Embryonic facial prominence (tissue), 1 donor: ENCODE measurements around the gene FHL2.
"Not testable (repeated sequence)": the region's sequence is repeated elsewhere in the genome, so short reads cannot be mapped to it uniquely, and the experiment has no call there.

Experiments
- DNase-seq: peaks from one replicate; pipeline ENCODE4 v3.0.0-alpha.2; 2016; ENCODE audit errors: extremely low spot score

Gene FHL2

GRCh38 chr2:105339414-105339813 lies 59.4 kb downstream of the FHL2 start:
- DNase-seq = no peak

- DNase-seq = no peak
Measured at GRCh38 chr2:105338020-105338385, 60.8 kb downstream of the FHL2 start.

- DNase-seq = peak; percentile 90
Measured at GRCh38 chr2:105337122-105338019, 61.5 kb downstream of the FHL2 start, which contains the start of gene C2orf49. Gene C2orf49, plus strand, starts transcription at chr2:105337540. Its CDS starts 48 bp downstream, at chr2:105337588.

GRCh38 chr2:105336786-105337121 lies 62.1 kb downstream of the FHL2 start:
- no peak for DNase-seq

GRCh38 chr2:105335469-105335868 lies 63.4 kb downstream of the FHL2 start:
- DNase-seq = no peak

- DNase-seq = no peak
Measured at GRCh38 chr2:105334211-105334610, 64.6 kb downstream of the FHL2 start.

- DNase-seq = no peak
Measured at GRCh38 chr2:105330681-105331375, 68.0 kb downstream of the FHL2 start.

- no peak for DNase-seq
Measured at GRCh38 chr2:105329561-105330495, 69.0 kb downstream of the FHL2 start, which contains the start of gene TGFBRAP1. Gene TGFBRAP1, minus strand, starts transcription at chr2:105329735. Its CDS starts 21,434 bp downstream, at chr2:105308301.

GRCh38 chr2:105329197-105329554 lies 69.7 kb downstream of the FHL2 start:
- no peak for DNase-seq

GRCh38 chr2:105328281-105329196 lies 70.3 kb downstream of the FHL2 start:
- no peak for DNase-seq

GRCh38 chr2:105327690-105328089 lies 71.2 kb downstream of the FHL2 start:
- DNase-seq = no peak

- not testable (repeated sequence) for DNase-seq
Measured at GRCh38 chr2:105327271-105327670, 71.6 kb downstream of the FHL2 start.

GRCh38 chr2:105325389-105325963 lies 73.4 kb downstream of the FHL2 start:
- no peak for DNase-seq

GRCh38 chr2:105324732-105325131 lies 74.1 kb downstream of the FHL2 start:
- DNase-seq = no peak

GRCh38 chr2:105324101-105324500 lies 74.8 kb downstream of the FHL2 start:
- DNase-seq = no peak

- DNase-seq = no peak
Measured at GRCh38 chr2:105323111-105323510, 75.7 kb downstream of the FHL2 start.

GRCh38 chr2:105321875-105322646 lies 76.8 kb downstream of the FHL2 start:
- DNase-seq = no peak

GRCh38 chr2:105320651-105321215 lies 78.1 kb downstream of the FHL2 start:
- no peak for DNase-seq

- no peak for DNase-seq
Measured at GRCh38 chr2:105317937-105318336, 80.9 kb downstream of the FHL2 start.
